Activated T-helper 1 cell treated with anti-CD3 and anti-CD28 coated beads, Interleukin-12 subunit alpha, Interleukin-12 subunit beta, Interleukin-2, Interleukin-4 antibody, amounts not matched to agents 30 ng/mL and 10 ng/mL and 1 ng/mL, durations not matched to agents 14 hours and 24 hours and 36 hours (primary cell): ENCODE measurements around the gene MEP1A. TPM values are rescaled to one million over a fixed set of nuclear protein-coding genes. Genes with fewer than 3 reads are reported as not detected.
"Not testable (repeated sequence)": the region's sequence is repeated elsewhere in the genome, so short reads cannot be mapped to it uniquely, and the experiment has no call there.

ENCODE experiments used
- DNase-seq: peaks from one replicate; pipeline ENCODE4 v3.0.0; 2021; ENCODE audit warnings: low spot score
- H3K27ac Mint-ChIP-seq: one replicate; pipeline ENCODE4 v1.8.0; 2021; ENCODE audit warnings: mild to moderate bottlenecking, mixed read lengths
- H3K27me3 Mint-ChIP-seq: one replicate; pipeline ENCODE4 v1.8.0; 2022; ENCODE audit warnings: mild to moderate bottlenecking, moderate library complexity, mixed read lengths; ENCODE audit not compliant: insufficient read depth
- H3K36me3 Mint-ChIP-seq: one replicate; pipeline ENCODE4 v1.8.0; 2021; ENCODE audit warnings: low read depth, mixed read lengths
- H3K4me1 Mint-ChIP-seq: one replicate; pipeline ENCODE4 v1.8.0; 2021; ENCODE audit warnings: low read depth, mixed read lengths
- H3K4me3 Mint-ChIP-seq: one replicate; pipeline ENCODE4 v1.8.0; 2021; ENCODE audit warnings: mild to moderate bottlenecking, moderate library complexity, mixed read lengths
- H3K9me3 Mint-ChIP-seq: one replicate; pipeline ENCODE4 v1.8.0; 2021; ENCODE audit warnings: mixed read lengths
- intact Hi-C: fragments of 100-400 bp; cut with micrococcal nuclease; formaldehyde crosslinking; loops from one replicate; pipeline ENCODE4 v1.15.1; 2024
- total RNA-seq: library from RNA; stranded (reverse); gene quantifications from 2 replicates; pipeline ENCODE4 v1.2.3, GENCODE V29; 2022

The MEP1A gene, protein sequence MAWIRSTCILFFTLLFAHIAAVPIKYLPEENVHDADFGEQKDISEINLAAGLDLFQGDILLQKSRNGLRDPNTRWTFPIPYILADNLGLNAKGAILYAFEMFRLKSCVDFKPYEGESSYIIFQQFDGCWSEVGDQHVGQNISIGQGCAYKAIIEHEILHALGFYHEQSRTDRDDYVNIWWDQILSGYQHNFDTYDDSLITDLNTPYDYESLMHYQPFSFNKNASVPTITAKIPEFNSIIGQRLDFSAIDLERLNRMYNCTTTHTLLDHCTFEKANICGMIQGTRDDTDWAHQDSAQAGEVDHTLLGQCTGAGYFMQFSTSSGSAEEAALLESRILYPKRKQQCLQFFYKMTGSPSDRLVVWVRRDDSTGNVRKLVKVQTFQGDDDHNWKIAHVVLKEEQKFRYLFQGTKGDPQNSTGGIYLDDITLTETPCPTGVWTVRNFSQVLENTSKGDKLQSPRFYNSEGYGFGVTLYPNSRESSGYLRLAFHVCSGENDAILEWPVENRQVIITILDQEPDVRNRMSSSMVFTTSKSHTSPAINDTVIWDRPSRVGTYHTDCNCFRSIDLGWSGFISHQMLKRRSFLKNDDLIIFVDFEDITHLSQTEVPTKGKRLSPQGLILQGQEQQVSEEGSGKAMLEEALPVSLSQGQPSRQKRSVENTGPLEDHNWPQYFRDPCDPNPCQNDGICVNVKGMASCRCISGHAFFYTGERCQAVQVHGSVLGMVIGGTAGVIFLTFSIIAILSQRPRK
- not detected in 2 replicates for total RNA-seq

DNA sequence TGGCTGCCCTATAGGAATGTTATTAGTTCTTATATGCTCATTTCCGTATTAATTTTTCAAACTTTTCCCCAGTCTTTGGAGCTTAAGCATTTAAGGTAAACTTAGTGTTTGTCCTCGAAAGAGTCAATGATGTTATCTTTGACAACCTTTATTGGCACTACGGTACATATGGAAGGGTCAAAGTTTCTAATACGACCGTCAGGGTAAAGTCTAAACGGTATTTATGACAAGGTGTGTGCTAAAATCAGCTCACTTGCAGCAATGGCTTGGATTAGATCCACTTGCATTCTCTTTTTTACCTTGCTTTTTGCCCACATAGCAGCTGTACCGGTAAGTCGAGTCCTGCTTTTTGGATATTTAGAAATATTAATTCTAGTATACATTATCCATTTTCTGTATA, at the start of gene MEP1A:
TSS of gene MEP1A (plus strand) at position 252 of the 400 bp plus-strand sequence. CDS start at position 262, 10 bp downstream.
- no peak for DNase-seq
- Mint-ChIP-seq H3K36me3 (no peaks in the 10 kb centered on the region), H3K27me3 (no peaks in the 10 kb centered on the region), H3K9me3 (no peaks in the 10 kb centered on the region), H3K4me3 (no peak within 1 kb of the TSS), H3K4me1 (no peaks in the 10 kb centered on the region), H3K27ac (no peak within 1 kb of the TSS)
- intact Hi-C loops = no loop called here

DNA sequence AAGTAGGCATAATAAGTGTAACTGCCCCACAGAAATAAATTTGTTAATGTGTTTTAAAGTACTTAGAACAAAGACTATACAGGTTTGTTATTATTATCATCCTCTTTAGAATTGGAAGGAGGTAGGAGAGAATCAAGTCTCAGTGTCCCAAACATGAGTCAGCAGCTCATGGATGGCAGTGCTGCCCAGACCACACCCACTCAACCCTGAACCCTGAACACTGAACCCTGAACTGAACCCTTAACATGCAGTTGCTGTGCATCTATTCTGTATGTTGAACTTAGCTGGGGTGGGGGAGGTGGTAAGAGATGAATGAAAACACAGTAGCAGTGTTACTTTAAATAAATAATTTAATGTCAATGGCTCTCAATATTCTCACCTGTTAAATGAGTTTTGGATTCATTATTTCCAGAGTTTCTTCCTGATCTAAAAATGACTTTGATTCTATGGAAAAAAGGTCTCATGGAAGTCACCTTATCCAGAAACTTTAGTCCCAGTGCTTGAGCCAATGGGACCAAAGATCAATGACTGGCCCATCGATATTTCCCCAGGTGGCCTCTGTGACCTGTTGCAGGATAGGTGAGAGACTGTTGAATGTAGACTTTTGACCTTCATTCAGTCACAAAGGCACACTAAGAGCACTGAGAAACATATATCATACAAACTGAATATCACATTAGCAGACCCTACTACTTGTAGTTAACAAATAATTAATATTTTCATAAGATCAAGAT, 49.6 kb upstream of the MEP1A start:
- no peaks in the 10 kb centered on the region for H3K4me1 Mint-ChIP-seq
- H3K36me3 Mint-ChIP-seq = no peaks in the 10 kb centered on the region
- intact Hi-C loops = no loop called here
- no peak for DNase-seq
- no peak overlapping the region for H3K4me3 Mint-ChIP-seq
- H3K27ac Mint-ChIP-seq = no peak overlapping the region
- no peaks in the 10 kb centered on the region for H3K27me3 Mint-ChIP-seq
- no peaks in the 10 kb centered on the region for H3K9me3 Mint-ChIP-seq

DNA sequence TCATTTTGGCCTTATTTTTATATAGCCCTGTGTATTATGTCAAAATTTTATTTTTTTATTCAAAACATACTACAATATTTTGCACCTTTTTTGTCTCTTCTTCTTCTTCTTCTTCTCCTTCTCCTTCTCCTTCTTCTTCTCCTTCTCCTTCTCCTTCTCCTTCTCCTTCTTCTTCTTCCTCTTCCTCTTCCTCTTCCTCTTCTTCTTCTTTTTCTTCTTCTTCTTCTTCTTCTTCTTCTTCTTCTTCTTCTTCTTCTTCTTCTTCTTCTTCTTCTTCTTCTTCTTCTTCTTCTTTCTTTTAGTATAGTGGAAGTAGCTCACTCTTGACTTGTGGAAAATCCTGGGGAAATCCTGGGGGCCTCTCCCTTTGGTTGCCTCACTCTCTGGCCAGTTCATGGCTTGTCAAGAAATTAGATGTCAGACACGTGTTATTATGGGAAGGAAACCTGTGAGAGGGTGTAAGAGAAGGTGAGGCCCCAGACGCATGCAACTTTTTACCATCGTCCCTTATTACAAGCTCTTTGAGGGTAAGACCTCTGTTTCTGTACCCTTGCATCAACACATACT, 48.9 kb upstream of the MEP1A start:
- H3K27ac Mint-ChIP-seq, H3K36me3 Mint-ChIP-seq, H3K9me3 Mint-ChIP-seq, H3K27me3 Mint-ChIP-seq, H3K4me3 Mint-ChIP-seq, H3K4me1 Mint-ChIP-seq, intact Hi-C loops, DNase-seq: not testable (repeated sequence)

DNA sequence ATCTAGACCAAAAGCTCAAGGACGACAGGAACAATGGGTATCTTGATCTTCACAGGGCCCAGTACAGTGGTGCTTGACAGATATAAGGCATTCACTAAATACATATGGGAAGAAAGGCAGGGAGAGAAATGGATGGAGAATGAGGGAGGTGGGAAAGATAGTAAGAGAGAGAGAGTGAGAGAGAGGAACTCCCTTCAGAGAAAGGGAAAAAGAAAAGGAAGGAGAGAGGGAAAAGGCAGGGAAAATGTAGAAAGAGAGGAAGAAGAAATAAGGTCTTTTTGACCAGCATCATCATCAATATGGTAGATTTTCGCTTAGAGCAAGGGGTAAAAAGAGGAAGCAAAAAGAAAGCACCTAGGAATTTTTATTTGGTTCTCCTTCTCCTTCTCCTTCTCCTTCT, 47.2 kb upstream of the MEP1A start:
- Mint-ChIP-seq H3K4me3 (no peak overlapping the region), H3K36me3 (no peaks in the 10 kb centered on the region), H3K27me3 (peaks cover 2% of the 10 kb centered on the region), H3K4me1 (no peaks in the 10 kb centered on the region), H3K27ac (no peak overlapping the region), H3K9me3 (no peaks in the 10 kb centered on the region)
- intact Hi-C loops = no loop called here
- DNase-seq = no peak

DNA sequence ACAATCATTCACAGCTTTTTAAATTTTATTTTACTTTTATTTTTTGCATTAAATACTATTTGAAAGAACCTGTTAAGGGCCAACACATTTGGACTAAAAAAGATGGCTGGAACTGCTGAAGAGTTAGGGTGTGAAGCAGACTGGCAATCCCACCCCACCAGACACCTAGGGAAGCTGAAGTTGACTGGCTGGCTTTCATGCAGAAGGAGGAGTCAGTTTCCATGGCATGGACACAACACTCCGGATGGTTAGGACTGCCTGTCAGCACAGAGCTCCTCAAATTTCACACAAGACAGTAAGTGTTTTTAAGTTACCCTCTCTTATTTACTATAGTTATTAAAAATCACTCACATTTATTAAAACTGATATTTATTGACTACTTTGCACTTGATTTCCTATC, 46.5 kb upstream of the MEP1A start, which contains the start of gene ANKRD66:
TSS of gene ANKRD66 (plus strand) at position 238 of the 400 bp plus-strand sequence. CDS start 5,016 bp downstream, outside the sequence.
- no peak within 1 kb of the TSS for H3K4me3 Mint-ChIP-seq
- no peaks in the 10 kb centered on the region for H3K4me1 Mint-ChIP-seq
- intact Hi-C loops = no loop called here
- H3K36me3 Mint-ChIP-seq = no peaks in the 10 kb centered on the region
- no peaks in the 10 kb centered on the region for H3K9me3 Mint-ChIP-seq
- DNase-seq = no peak
- no peak within 1 kb of the TSS for H3K27ac Mint-ChIP-seq
- H3K27me3 Mint-ChIP-seq = peaks cover 2% of the 10 kb centered on the region

DNA sequence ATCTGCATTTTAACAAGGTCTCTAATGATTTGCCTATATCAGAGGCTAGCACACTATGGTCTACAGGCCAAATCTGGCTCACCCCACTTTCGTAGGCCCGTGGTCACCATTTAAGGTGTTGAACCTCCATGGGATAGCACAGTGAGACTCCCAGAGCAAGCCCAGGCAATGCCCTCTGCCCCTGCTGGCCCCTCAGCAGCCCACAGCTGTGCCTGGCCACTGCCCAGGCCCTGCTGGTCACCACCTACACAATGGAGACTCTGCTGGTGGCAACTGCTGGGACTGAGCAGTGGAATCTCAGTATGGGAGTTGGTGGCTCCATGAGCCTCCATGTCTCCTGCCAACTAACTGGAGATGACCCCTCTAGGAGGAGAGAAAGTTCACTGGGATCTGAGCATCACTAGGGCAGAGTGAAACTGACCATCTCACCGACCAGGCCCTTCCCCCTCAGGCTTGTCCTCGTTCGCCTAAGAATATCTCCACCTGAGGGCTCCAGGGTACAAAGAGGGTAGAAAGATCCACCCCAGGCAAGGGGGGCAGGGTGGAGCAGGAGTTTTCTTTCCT, 44.2 kb upstream of the MEP1A start:
- H3K36me3 Mint-ChIP-seq = no peaks in the 10 kb centered on the region
- peaks cover 2% of the 10 kb centered on the region for H3K27me3 Mint-ChIP-seq
- no peak for DNase-seq
- H3K9me3 Mint-ChIP-seq = no peaks in the 10 kb centered on the region
- no peak overlapping the region for H3K27ac Mint-ChIP-seq
- no peaks in the 10 kb centered on the region for H3K4me1 Mint-ChIP-seq
- intact Hi-C loops = no loop called here
- no peak overlapping the region for H3K4me3 Mint-ChIP-seq

DNA sequence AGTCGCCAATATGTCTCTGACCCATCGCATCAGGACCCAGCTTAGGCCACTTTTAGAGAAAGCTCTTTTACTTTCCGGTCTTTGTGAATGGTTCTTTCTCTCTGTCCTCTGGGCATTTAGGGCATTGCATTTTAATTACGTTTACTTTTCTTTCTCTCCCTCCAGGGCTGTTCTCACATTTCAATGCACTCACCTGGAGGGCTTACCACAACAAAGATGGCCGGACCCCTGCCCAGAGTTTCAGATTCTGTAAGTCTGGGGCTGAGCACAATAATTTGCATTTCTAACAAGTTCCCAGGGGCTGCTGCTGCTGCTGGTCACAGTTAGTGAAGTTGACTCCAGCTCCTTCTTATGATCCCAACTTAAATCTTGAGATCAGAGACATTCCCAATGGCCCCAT, 43.5 kb upstream of the MEP1A start:
- no peak for DNase-seq
- Mint-ChIP-seq H3K27me3 (peaks cover 2% of the 10 kb centered on the region), H3K36me3 (no peaks in the 10 kb centered on the region), H3K27ac (no peak overlapping the region), H3K4me3 (no peak overlapping the region), H3K4me1 (no peaks in the 10 kb centered on the region), H3K9me3 (no peaks in the 10 kb centered on the region)
- intact Hi-C loops = no loop called here

DNA sequence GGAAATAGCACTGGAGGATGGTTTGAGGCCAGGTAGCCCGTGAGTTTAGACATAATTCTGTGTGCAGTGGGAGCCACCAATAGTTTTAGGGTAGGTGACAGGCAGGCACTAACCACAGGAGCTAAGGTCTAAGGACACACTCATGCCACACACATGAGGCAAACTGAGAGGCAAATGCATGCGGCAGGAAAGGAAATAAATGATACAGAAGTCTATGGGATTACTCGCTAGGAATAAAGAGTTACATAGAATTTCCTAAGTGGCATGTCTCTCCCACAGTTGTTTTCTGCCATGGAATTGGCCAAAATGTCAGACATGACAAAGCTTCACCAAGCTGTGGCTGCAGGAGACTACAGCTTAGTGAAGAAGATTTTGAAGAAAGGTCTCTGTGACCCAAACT, 41.5 kb upstream of the MEP1A start:
- no peak overlapping the region for H3K27ac Mint-ChIP-seq
- DNase-seq = no peak
- H3K36me3 Mint-ChIP-seq = no peaks in the 10 kb centered on the region
- no peak overlapping the region for H3K4me3 Mint-ChIP-seq
- intact Hi-C loops = no loop called here
- peaks cover 2% of the 10 kb centered on the region for H3K27me3 Mint-ChIP-seq
- H3K4me1 Mint-ChIP-seq = no peaks in the 10 kb centered on the region
- no peaks in the 10 kb centered on the region for H3K9me3 Mint-ChIP-seq

DNA sequence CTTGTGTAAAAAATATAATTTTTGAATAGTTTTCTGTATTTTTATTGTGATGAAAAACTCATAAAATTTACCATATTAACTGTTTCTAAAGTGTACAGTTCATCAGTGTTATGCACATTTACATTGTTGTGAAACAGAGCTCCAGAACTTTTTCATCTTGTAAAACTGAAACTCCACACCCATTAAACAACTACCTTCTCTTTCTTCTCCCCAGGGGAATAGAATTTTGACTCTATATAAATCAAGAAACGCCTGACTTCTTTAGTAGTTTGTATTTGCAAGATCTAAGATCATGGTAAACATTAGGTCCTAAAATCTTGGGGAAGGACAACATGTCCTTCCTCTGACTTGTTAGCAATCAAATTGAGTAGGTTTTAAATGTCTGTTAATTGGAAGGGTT, 37.3 kb upstream of the MEP1A start:
- Mint-ChIP-seq H3K4me3 (no peak overlapping the region), H3K27ac (no peak overlapping the region), H3K27me3 (no peaks in the 10 kb centered on the region), H3K4me1 (no peaks in the 10 kb centered on the region), H3K36me3 (no peaks in the 10 kb centered on the region), H3K9me3 (no peaks in the 10 kb centered on the region)
- intact Hi-C loops = no loop called here
- no peak for DNase-seq

DNA sequence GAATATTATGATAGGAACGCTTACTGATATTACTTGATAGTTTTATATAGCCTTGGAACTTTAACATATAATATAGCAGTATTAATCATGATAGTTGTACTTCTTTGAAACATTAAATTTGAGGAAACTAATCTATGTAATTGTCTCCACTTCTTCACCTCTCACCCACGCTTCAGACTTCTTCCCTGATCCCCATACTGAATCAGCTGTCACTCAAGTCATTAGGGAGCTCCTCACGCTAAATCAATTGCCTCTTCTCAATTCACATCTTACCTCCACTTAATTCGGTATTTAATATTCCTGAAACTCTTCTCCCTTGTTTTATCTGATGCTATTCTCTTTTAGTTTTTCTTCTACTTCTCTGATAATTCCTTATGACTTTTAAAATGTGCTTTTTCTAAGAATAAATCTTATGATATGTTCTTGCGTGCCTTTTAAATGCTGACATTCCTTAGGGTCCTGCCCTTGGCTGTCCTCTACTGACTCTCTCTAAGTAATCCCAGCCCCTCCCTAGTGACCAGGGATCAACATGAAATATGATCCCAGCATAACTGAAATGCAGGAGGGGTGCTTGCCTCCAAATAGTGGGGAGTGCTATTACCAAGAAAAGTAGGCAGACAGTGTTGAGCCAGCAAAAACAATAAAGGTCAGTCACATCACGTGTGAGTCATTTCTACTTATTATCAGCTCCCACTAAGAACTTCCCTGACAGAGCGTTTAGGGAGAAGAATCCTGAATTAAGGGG, 36.5 kb upstream of the MEP1A start:
- intact Hi-C loops = no loop called here
- H3K36me3 Mint-ChIP-seq = no peaks in the 10 kb centered on the region
- H3K27me3 Mint-ChIP-seq = no peaks in the 10 kb centered on the region
- H3K4me3 Mint-ChIP-seq = no peak overlapping the region
- H3K27ac Mint-ChIP-seq = no peak overlapping the region
- no peaks in the 10 kb centered on the region for H3K4me1 Mint-ChIP-seq
- no peak for DNase-seq
- no peaks in the 10 kb centered on the region for H3K9me3 Mint-ChIP-seq

DNA sequence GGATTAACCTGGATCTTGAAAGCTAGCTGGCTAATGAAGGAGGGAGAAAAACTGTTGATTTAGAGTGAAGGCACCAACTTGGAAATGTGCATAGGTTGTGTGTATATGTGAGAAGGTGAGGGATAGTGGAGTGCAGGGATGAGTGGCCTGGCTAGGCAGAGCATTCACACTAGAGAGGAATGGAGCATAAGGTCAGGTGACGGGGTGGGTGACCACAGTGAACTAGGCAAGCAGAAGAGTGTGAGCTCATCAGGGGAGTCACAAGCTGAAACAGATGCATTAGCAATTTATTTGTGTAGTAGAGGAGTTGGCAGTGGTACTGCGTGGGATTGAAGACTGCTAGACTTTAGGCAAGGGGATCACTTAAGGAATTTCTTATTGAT, 36.0 kb upstream of the MEP1A start:
- Mint-ChIP-seq H3K36me3 (no peaks in the 10 kb centered on the region), H3K27me3 (no peaks in the 10 kb centered on the region), H3K27ac (no peak overlapping the region), H3K9me3 (no peaks in the 10 kb centered on the region), H3K4me3 (no peak overlapping the region), H3K4me1 (no peaks in the 10 kb centered on the region)
- intact Hi-C loops = no loop called here
- DNase-seq = no peak
